IMR-90 (cell line): ENCODE data around the gene AKIRIN1. TPM values are rescaled to one million over a fixed set of nuclear protein-coding genes. Genes with fewer than 3 reads are reported as not detected.

Experiments used
- BHLHE40 ChIP-seq: fragments of 150-350 bp; IDR thresholded peaks from 2 replicates; pipeline ENCODE4 v1.6.1; 2016; ENCODE audit warnings: mild to moderate bottlenecking, low read depth, low read length
- FOS ChIP-seq: fragments of 150-350 bp; IDR thresholded peaks from 2 replicates; pipeline ENCODE4 v1.6.1; 2016; ENCODE audit warnings: low read depth, low read length
- RCOR1 ChIP-seq: IDR thresholded peaks from 2 replicates; pipeline ENCODE4 v1.6.1; 2012; ENCODE audit warnings: mild to moderate bottlenecking, low read length, improper control_type of control experiment; ENCODE audit not compliant: insufficient replicate concordance
- SMC3 ChIP-seq: fragments of 150-350 bp; IDR thresholded peaks from 2 replicates; pipeline ENCODE4 v1.6.1; 2016; ENCODE audit warnings: low read depth, mild to moderate bottlenecking, antibody characterized with exemption, low read length, moderate library complexity
- polyA plus RNA-seq, 3 experiments: library from polyadenylated mRNA; depleted of rRNA; stranded (reverse); fragments of >200 nt; gene quantifications; 2 replicates each; pipeline ENCODE4 v1.2.3, GENCODE V29; 2012; ENCODE audit warnings: low replicate concordance in 1 of 3
- total RNA-seq: library from RNA; depleted of rRNA; stranded (reverse); fragments of >200 nt; gene quantifications from 2 replicates; pipeline ENCODE4 v1.2.3, GENCODE V29; 2012

The AKIRIN1 gene
- total and polyA plus RNA-seq, 2 of the 4 experiments (the other 2 are of a cell fraction): 42.5 to 44.2 TPM

GRCh38 chr1:39026051-39026865, 35.2 kb downstream of the AKIRIN1 start, which contains the start of gene NDUFS5 (continued):
- TF ChIP-seq SMC3: 0 out of 2 replicates have a peak, but pooled peaks have one; percentile 1
- TF ChIP-seq RCOR1: peak; percentile 66
- peak; percentile 25; the same call in 1 of the 2 replicates for TF ChIP-seq BHLHE40
- TF ChIP-seq FOS: no peak
